SK-N-SH treated with all-trans-retinoic acid at 6 μM for 48 hours (cell line): ENCODE results near the gene GIPC3.

Source experiments
- ATAC-seq: fragments of 200-7000 bp; cut with Tn5 transposase; 3 replicates; pipeline ENCODE4 v1.9.1; 2020; ENCODE audit warnings: mild to moderate bottlenecking, moderate library complexity
- ARNTL ChIP-seq: fragments of 450-650 bp; formaldehyde crosslinking; IDR thresholded peaks from 2 replicates; pipeline ENCODE4 v1.5.0; 2020; ENCODE audit warnings: low read depth, mild to moderate bottlenecking, moderate library complexity, borderline replicate concordance
- BACH2 ChIP-seq: fragments of 250-450 bp; sonication (Bioruptor Pico); IDR thresholded peaks from 2 replicates; pipeline ENCODE4 v1.9.0; 2021; ENCODE audit warnings: mild to moderate bottlenecking, borderline replicate concordance
- CSDC2 ChIP-seq: fragments of 250-450 bp; sonication (Bioruptor Pico); IDR thresholded peaks from 2 replicates; pipeline ENCODE4 v1.5.0; 2020; ENCODE audit warnings: mild to moderate bottlenecking, moderate library complexity
- ESRRG ChIP-seq: fragments of 250-450 bp; sonication (Bioruptor Pico); IDR thresholded peaks from 2 replicates; pipeline ENCODE4 v1.6.1; 2021; ENCODE audit warnings: mild to moderate bottlenecking
- GLIS3 ChIP-seq: fragments of 250-450 bp; sonication (Bioruptor Pico); IDR thresholded peaks from 2 replicates; pipeline ENCODE4 v1.5.0; 2020; ENCODE audit warnings: mild to moderate bottlenecking, moderate library complexity
- OSR1 ChIP-seq: fragments of 250-450 bp; sonication (Bioruptor Pico); IDR thresholded peaks from 2 replicates; pipeline ENCODE4 v1.8.0; 2022; ENCODE audit warnings: moderate library complexity, mild to moderate bottlenecking, inconsistent platforms
- RARB ChIP-seq: fragments of 250-450 bp; sonication (Bioruptor Pico); IDR thresholded peaks from 2 replicates; pipeline ENCODE4 v1.8.0; 2021; ENCODE audit warnings: mild to moderate bottlenecking, moderate library complexity
- SNAI2 ChIP-seq: fragments of 250-450 bp; sonication (Bioruptor Pico); IDR thresholded peaks from 2 replicates; pipeline ENCODE4 v1.5.0; 2020; ENCODE audit warnings: mild to moderate bottlenecking, moderate library complexity
- TCF4 ChIP-seq: fragments of 250-450 bp; sonication (Bioruptor Pico); IDR thresholded peaks from 2 replicates; pipeline ENCODE4 v1.8.0; 2021; ENCODE audit warnings: mild to moderate bottlenecking, moderate library complexity, borderline replicate concordance
- TOX ChIP-seq: fragments of 250-450 bp; sonication (Bioruptor Pico); IDR thresholded peaks from 2 replicates; pipeline ENCODE4 v1.8.0; 2021; ENCODE audit warnings: mild to moderate bottlenecking, moderate library complexity, borderline replicate concordance
- ZC3H10 ChIP-seq: fragments of 250-450 bp; sonication (Bioruptor Pico); IDR thresholded peaks from 2 replicates; pipeline ENCODE4 v1.5.1; 2021; ENCODE audit warnings: mild to moderate bottlenecking, moderate library complexity
- ZFP3 ChIP-seq: fragments of 250-450 bp; sonication (Bioruptor Pico); IDR thresholded peaks from 2 replicates; pipeline ENCODE4 v1.5.0; 2020; ENCODE audit warnings: mild to moderate bottlenecking, moderate library complexity
- ZFP30 ChIP-seq: fragments of 450-650 bp; formaldehyde crosslinking; IDR thresholded peaks from 2 replicates; pipeline ENCODE4 v1.5.0; 2022; ENCODE audit warnings: mild to moderate bottlenecking, moderate library complexity
- ZNF565 ChIP-seq: fragments of 450-650 bp; formaldehyde crosslinking; conservative IDR thresholded peaks from 2 replicates; pipeline ENCODE4 v1.5.0; 2020; ENCODE audit warnings: low read depth, mild to moderate bottlenecking, moderate library complexity
- ZNF70 ChIP-seq: fragments of 450-650 bp; formaldehyde crosslinking; IDR thresholded peaks from 2 replicates; pipeline ENCODE4 v1.5.0; 2020; ENCODE audit warnings: mild to moderate bottlenecking, moderate library complexity
- ZNF8 ChIP-seq: fragments of 450-650 bp; formaldehyde crosslinking; IDR thresholded peaks from 2 replicates; pipeline ENCODE4 v1.5.0; 2020; ENCODE audit warnings: mild to moderate bottlenecking, moderate library complexity
- TF ChIP-seq, protein P1 (sequence below): fragments of 250-450 bp; sonication (Bioruptor Pico); IDR thresholded peaks from 2 replicates; pipeline ENCODE4 v1.5.1; 2021; ENCODE audit warnings: mild to moderate bottlenecking, moderate library complexity
- TF ChIP-seq, protein P2 (sequence below): fragments of 250-450 bp; sonication (Bioruptor Pico); IDR thresholded peaks from 2 replicates; pipeline ENCODE4 v1.5.1; 2020; ENCODE audit warnings: low read depth, mild to moderate bottlenecking, moderate library complexity
- TF ChIP-seq, protein P3 (sequence below): fragments of 250-450 bp; sonication (Bioruptor Pico); IDR thresholded peaks from 2 replicates; pipeline ENCODE4 v1.5.0; 2020; ENCODE audit warnings: mild to moderate bottlenecking, moderate library complexity
- TF ChIP-seq, protein P4 (sequence below): fragments of 250-450 bp; sonication (Bioruptor Pico); IDR thresholded peaks from 2 replicates; pipeline ENCODE4 v1.8.0; 2021; ENCODE audit warnings: low read depth, mild to moderate bottlenecking, moderate library complexity, borderline replicate concordance
- TF ChIP-seq, protein P5 (sequence below): fragments of 250-450 bp; sonication (Bioruptor Pico); IDR thresholded peaks from 2 replicates; pipeline ENCODE4 v1.8.0; 2020; ENCODE audit warnings: mild to moderate bottlenecking, moderate library complexity, borderline replicate concordance

The GIPC3 gene

DNA sequence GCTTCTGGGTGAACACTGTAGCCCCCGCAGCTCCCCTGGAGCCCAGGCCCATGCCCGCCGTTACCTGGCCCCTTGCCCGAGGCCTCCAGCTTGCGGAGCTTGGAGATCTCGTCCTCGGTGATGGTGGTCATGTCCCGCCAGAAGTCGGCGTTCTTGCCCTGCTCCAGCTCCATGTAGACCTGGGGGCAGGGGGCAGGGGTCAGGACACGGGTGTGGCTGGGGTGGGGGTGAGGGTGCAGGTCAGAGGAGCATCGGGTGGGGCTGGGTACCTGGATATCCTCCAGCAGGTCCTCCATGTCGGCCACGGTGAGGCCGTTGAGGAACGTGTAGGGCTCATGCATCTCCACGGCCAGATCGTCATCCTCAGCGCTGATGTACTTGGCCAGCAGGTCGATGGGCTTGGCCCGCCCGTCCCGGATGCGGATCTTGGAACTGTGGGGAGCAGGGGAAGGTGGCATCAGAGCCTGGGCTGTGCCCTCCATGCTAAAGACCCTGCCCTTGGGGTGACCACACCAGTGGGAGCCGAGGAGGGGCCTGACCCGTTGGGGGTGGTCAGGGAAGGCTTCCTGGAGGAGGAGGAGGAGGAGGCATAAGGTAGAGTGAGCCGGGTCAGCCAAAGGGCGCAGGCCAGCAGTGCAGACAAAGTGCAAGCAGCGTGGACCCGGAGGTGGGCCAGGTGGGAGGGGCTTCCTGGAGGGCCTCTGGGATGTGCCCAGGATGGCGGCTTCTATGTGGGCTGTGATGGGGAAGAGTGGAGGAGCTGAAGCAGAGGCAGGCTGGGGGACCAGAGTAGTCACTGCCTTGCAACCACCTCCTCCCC is 33.7 kb downstream of the GIPC3 start:
- TF ChIP-seq, protein P1, sequence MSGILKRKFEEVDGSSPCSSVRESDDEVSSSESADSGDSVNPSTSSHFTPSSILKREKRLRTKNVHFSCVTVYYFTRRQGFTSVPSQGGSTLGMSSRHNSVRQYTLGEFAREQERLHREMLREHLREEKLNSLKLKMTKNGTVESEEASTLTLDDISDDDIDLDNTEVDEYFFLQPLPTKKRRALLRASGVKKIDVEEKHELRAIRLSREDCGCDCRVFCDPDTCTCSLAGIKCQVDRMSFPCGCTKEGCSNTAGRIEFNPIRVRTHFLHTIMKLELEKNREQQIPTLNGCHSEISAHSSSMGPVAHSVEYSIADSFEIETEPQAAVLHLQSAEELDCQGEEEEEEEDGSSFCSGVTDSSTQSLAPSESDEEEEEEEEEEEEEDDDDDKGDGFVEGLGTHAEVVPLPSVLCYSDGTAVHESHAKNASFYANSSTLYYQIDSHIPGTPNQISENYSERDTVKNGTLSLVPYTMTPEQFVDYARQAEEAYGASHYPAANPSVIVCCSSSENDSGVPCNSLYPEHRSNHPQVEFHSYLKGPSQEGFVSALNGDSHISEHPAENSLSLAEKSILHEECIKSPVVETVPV (CRISPR knock-in tag), result no peak
- TF ChIP-seq GLIS3 (CRISPR knock-in tag), result no peak
- no peak for TF ChIP-seq ZNF70
- no peak for TF ChIP-seq ZFP30 (CRISPR knock-in tag)
- TF ChIP-seq ZNF565 (CRISPR knock-in tag), result no peak
- TF ChIP-seq RARB, result no peak
- TF ChIP-seq, protein P2, sequence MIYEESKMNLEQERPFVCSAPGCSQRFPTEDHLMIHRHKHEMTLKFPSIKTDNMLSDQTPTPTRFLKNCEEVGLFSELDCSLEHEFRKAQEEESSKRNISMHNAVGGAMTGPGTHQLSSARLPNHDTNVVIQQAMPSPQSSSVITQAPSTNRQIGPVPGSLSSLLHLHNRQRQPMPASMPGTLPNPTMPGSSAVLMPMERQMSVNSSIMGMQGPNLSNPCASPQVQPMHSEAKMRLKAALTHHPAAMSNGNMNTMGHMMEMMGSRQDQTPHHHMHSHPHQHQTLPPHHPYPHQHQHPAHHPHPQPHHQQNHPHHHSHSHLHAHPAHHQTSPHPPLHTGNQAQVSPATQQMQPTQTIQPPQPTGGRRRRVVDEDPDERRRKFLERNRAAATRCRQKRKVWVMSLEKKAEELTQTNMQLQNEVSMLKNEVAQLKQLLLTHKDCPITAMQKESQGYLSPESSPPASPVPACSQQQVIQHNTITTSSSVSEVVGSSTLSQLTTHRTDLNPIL (CRISPR knock-in tag), result no peak
- no peak for TF ChIP-seq BACH2 (CRISPR knock-in tag)
- TF ChIP-seq, protein P3, sequence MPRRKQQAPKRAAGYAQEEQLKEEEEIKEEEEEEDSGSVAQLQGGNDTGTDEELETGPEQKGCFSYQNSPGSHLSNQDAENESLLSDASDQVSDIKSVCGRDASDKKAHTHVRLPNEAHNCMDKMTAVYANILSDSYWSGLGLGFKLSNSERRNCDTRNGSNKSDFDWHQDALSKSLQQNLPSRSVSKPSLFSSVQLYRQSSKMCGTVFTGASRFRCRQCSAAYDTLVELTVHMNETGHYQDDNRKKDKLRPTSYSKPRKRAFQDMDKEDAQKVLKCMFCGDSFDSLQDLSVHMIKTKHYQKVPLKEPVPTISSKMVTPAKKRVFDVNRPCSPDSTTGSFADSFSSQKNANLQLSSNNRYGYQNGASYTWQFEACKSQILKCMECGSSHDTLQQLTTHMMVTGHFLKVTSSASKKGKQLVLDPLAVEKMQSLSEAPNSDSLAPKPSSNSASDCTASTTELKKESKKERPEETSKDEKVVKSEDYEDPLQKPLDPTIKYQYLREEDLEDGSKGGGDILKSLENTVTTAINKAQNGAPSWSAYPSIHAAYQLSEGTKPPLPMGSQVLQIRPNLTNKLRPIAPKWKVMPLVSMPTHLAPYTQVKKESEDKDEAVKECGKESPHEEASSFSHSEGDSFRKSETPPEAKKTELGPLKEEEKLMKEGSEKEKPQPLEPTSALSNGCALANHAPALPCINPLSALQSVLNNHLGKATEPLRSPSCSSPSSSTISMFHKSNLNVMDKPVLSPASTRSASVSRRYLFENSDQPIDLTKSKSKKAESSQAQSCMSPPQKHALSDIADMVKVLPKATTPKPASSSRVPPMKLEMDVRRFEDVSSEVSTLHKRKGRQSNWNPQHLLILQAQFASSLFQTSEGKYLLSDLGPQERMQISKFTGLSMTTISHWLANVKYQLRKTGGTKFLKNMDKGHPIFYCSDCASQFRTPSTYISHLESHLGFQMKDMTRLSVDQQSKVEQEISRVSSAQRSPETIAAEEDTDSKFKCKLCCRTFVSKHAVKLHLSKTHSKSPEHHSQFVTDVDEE (CRISPR knock-in tag), result no peak
- TF ChIP-seq OSR1 (CRISPR knock-in tag), result no peak
- TF ChIP-seq ZC3H10, result no peak
- TF ChIP-seq CSDC2, result no peak
- TF ChIP-seq TOX (CRISPR knock-in tag), result no peak
- no peak for TF ChIP-seq ZNF8 (CRISPR knock-in tag)
- TF ChIP-seq ARNTL, result no peak
- no peak; the same call in 2 of the 3 replicates for ATAC-seq

DNA sequence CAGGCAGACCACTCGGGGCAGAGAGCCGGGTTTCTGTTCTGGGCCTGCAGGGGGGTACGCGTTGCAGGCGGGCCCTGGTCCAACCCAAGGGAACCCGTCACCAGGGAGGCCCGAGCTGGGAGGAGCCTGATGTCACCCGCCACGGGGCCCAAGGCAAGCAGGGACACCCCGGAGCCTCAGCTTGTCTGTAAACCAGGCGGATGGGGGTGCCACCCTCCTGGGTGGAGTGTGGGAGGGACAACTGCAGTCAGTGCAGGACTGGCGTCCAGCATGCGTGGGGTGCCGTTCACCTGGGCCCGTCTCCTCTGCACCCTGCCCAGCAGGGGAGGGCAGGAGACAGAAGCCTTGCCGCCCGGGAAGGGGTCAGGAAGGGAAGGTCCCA is 34.3 kb downstream of the GIPC3 start:
- ATAC-seq, result no peak
- TF ChIP-seq ZNF70 (no peak), ESRRG (no peak), TCF4 (CRISPR knock-in tag) (no peak)

DNA sequence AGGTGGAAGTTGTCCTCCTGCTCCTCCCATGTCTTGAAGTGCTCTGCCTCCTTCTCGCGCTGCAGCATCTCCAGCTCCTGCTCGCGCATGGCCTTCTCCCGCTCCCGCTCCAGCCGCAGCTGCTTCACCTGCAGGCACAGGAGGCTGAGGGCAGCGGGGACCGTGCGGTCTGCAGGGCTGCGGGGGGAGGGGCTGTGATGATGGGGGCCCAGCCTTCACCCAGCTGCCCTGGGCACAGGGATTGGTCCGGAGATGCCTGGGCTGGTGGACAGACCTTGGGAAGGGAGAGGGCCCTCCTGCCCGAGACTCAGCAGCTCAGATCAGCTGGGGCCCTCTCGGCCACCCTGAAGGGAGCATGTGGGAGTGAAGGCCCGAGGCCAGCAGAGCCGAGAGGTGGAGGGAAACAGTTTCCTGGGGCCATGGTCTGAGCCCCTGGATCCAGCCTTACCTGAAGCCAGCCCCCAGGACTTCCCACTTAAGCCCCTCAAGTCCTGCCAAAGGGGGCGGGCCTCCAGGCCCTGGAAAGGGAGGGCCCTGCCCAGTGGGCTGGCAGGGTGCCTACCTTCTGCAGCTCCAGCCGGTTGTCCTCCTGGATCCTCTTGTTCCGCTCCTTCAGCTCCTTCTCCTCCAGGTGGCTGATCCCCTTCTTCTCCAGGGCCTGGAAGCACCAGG is 35.0 kb downstream of the GIPC3 start:
- no peak; the same call in 2 of the 3 replicates for ATAC-seq
- TF ChIP-seq ARNTL (no peak), TCF4 (CRISPR knock-in tag) (no peak), SNAI2 (CRISPR knock-in tag) (no peak), BACH2 (CRISPR knock-in tag) (no peak), ZFP3 (CRISPR knock-in tag) (no peak), CSDC2 (no peak)
- TF ChIP-seq, protein P2 (CRISPR knock-in tag), result no peak

DNA sequence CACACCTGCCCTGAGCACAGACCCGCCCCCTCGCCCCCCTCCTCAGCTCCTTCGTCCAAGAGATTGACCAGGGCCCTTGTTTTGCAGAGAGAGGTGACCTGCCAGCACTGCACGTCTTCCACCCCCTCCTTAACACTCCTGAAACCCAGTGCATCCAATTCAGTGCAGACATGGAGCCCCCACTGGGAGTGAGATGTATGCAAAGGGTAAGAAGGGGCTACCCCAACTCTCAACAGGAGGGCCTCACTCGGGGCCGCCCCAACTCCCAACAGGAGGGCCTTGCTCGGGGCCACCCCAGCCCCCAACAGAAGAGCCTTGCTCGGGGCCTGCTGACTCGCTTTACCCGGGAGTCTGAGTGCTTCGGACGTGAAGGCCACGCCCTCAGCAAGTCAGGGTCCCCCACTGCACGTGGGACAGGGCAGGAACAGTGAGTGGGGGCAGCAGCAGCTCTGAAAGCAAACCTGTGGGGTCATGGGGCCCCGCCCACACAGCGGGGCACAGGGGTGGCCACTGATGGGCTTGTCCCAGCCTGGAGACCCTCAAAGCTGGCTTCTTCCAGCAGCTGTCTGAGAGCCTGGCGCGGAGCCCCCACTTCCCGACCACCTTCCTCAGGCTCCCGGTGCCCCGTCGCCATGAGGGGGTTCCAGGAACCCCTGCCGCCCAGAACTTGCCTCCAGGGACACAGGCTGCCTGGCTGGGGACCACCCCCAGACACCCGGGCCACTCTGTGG is 35.7 kb downstream of the GIPC3 start:
- ATAC-seq, result no peak
- no peak for TF ChIP-seq TCF4 (CRISPR knock-in tag)
- TF ChIP-seq CSDC2, result no peak
- TF ChIP-seq, protein P2 (CRISPR knock-in tag), result no peak
- no peak for TF ChIP-seq GLIS3 (CRISPR knock-in tag)
- TF ChIP-seq ARNTL, result no peak
- TF ChIP-seq, protein P4, sequence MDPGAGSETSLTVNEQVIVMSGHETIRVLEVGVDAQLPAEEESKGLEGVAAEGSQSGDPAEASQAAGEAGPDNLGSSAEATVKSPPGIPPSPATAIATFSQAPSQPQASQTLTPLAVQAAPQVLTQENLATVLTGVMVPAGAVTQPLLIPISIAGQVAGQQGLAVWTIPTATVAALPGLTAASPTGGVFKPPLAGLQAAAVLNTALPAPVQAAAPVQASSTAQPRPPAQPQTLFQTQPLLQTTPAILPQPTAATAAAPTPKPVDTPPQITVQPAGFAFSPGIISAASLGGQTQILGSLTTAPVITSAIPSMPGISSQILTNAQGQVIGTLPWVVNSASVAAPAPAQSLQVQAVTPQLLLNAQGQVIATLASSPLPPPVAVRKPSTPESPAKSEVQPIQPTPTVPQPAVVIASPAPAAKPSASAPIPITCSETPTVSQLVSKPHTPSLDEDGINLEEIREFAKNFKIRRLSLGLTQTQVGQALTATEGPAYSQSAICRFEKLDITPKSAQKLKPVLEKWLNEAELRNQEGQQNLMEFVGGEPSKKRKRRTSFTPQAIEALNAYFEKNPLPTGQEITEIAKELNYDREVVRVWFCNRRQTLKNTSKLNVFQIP (CRISPR knock-in tag), result no peak
- TF ChIP-seq, protein P5, sequence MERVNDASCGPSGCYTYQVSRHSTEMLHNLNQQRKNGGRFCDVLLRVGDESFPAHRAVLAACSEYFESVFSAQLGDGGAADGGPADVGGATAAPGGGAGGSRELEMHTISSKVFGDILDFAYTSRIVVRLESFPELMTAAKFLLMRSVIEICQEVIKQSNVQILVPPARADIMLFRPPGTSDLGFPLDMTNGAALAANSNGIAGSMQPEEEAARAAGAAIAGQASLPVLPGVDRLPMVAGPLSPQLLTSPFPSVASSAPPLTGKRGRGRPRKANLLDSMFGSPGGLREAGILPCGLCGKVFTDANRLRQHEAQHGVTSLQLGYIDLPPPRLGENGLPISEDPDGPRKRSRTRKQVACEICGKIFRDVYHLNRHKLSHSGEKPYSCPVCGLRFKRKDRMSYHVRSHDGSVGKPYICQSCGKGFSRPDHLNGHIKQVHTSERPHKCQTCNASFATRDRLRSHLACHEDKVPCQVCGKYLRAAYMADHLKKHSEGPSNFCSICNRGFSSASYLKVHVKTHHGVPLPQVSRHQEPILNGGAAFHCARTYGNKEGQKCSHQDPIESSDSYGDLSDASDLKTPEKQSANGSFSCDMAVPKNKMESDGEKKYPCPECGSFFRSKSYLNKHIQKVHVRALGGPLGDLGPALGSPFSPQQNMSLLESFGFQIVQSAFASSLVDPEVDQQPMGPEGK (CRISPR knock-in tag), result no peak
- TF ChIP-seq OSR1 (CRISPR knock-in tag), result no peak
- TF ChIP-seq ZC3H10, result no peak
- TF ChIP-seq SNAI2 (CRISPR knock-in tag), result no peak
